H4 (cell line): Measurements from ENCODE around the gene NAA30. TPM values are rescaled to one million over a fixed set of nuclear protein-coding genes. Genes with fewer than 3 reads are reported as not detected.

Source experiments
- total RNA-seq: library from RNA; depleted of rRNA; stranded (reverse); fragments of >200 nt; shearing (Covaris generic); gene quantifications from 2 replicates; pipeline ENCODE4 v1.2.3, GENCODE V29; 2014; rRNA removed

Gene NAA30
- total RNA-seq, 1 experiment from 2014 or later, result 23.0 TPM

Other genes with a start within 250 kb of the NAA30 start
- 26.9 and 41.8 TPM in 2 replicates for gene EXOC5, start 121.7 kb upstream of the NAA30 start, total RNA-seq
- 31.2 and 45.6 TPM in 2 replicates for gene AP5M1, start 121.6 kb upstream of the NAA30 start, total RNA-seq
- not detected in 2 replicates for gene CCDC198, start 103.3 kb downstream of the NAA30 start, total RNA-seq